Measurements from ENCODE around the gene THUMPD1.
"Not testable (repeated sequence)": the region's sequence is repeated elsewhere in the genome, so short reads cannot be mapped to it uniquely, and the experiment has no call there.

THUMPD1 gene

GRCh38 chr16:20773679-20774078 is 32.1 kb upstream of the THUMPD1 start:
- TF ChIP-seq CTCF (IDR thresholded peaks at IDR 0.05; ENCODE audit: insufficient read depth, low read depth, low read length, missing control alignments), result no peak
- DNase-seq (ENCODE audit: low read depth), result no peak
- H3K4me3 ChIP-seq (ENCODE audit: low read depth, low read length), result no peak overlapping the region

GRCh38 chr16:20768818-20769217 is 27.2 kb upstream of the THUMPD1 start:
- no peak overlapping the region for H3K4me3 ChIP-seq (ENCODE audit: low read depth, low read length)
- no peak for DNase-seq (ENCODE audit: low read depth)
- TF ChIP-seq CTCF (IDR thresholded peaks at IDR 0.05; ENCODE audit: insufficient read depth, low read depth, low read length, missing control alignments), result no peak

GRCh38 chr16:20768121-20768520 is 26.5 kb upstream of the THUMPD1 start:
- TF ChIP-seq CTCF (IDR thresholded peaks at IDR 0.05; ENCODE audit: insufficient read depth, low read depth, low read length, missing control alignments), result no peak
- DNase-seq (ENCODE audit: low read depth), result no peak
- H3K4me3 ChIP-seq (ENCODE audit: low read depth, low read length), result no peak overlapping the region

GRCh38 chr16:20767577-20767976 is 26.0 kb upstream of the THUMPD1 start:
- DNase-seq (ENCODE audit: low read depth), result no peak
- TF ChIP-seq CTCF (IDR thresholded peaks at IDR 0.05; ENCODE audit: insufficient read depth, low read depth, low read length, missing control alignments), result no peak
- no peak overlapping the region for H3K4me3 ChIP-seq (ENCODE audit: low read depth, low read length)

GRCh38 chr16:20766294-20766693 is 24.7 kb upstream of the THUMPD1 start:
- no peak for TF ChIP-seq CTCF (IDR thresholded peaks at IDR 0.05; ENCODE audit: insufficient read depth, low read depth, low read length, missing control alignments)
- no peak overlapping the region for H3K4me3 ChIP-seq (ENCODE audit: low read depth, low read length)
- DNase-seq (ENCODE audit: low read depth), result no peak

GRCh38 chr16:20765732-20766131 is 24.1 kb upstream of the THUMPD1 start:
- DNase-seq (ENCODE audit: low read depth), result no peak
- H3K4me3 ChIP-seq (ENCODE audit: low read depth, low read length), result no peak overlapping the region
- TF ChIP-seq CTCF (IDR thresholded peaks at IDR 0.05; ENCODE audit: insufficient read depth, low read depth, low read length, missing control alignments), result no peak

- H3K4me3 ChIP-seq (ENCODE audit: low read depth, low read length); DNase-seq (ENCODE audit: low read depth): not testable (repeated sequence)
Measured at GRCh38 chr16:20764448-20764847, 22.8 kb upstream of the THUMPD1 start.
